HEK293 (cell line): ENCODE measurements around the gene GPSM1.

ENCODE experiments used
- CTCF ChIA-PET: fragments of 350-600 bp; formaldehyde crosslinking; extraction: SDS; loops from one replicate; lab custom pipeline; 2021; ENCODE audit warnings: antibody characterized with exemption; lab: Yijun Ruan, JAX
- POLR2A ChIA-PET: fragments of 300-600 bp; formaldehyde crosslinking; extraction: SDS; loops from one replicate; lab custom pipeline; 2020; ENCODE audit warnings: antibody characterized with exemption, inconsistent platforms; lab: Yijun Ruan, JAX
- H3K27ac ChIP-seq: fragments of 200-500 bp; sonication (Bioruptor generic); 2 replicates; pipeline ENCODE4 v1.5.1; 2014; ENCODE audit warnings: low read depth, low read length, control low read depth, inconsistent platforms; ENCODE audit errors: extremely low read depth
- H3K36me3 ChIP-seq, 2 experiments: fragments of 200-500 bp in 1 of 2; sonication (Bioruptor generic) in 1 of 2; 1 replicate in 1 of 2; 2 replicates in 1 of 2; pipeline ENCODE4 v1.5.1; 2014 to 2017; ENCODE audit warnings: inconsistent platforms in 2 of 2, low read length in 2 of 2; ENCODE audit not compliant: control insufficient read depth in 2 of 2, insufficient read depth in 1 of 2
- H3K4me1 ChIP-seq: fragments of 200-500 bp; sonication (Bioruptor generic); 2 replicates; pipeline ENCODE4 v1.5.1; 2014; ENCODE audit warnings: mild to moderate bottlenecking, low read length, inconsistent platforms; ENCODE audit not compliant: control insufficient read depth, insufficient read depth
- H3K4me3 ChIP-seq: 2 replicates; pipeline ENCODE4 v1.5.1; 2011; ENCODE audit warnings: low read depth, mild to moderate bottlenecking, control low read depth, low read length, moderate library complexity
- H3K9me3 ChIP-seq: fragments of 200-500 bp; sonication (Bioruptor generic); 2 replicates; pipeline ENCODE4 v1.5.1; 2014; ENCODE audit warnings: low read depth, low read length, inconsistent platforms; ENCODE audit not compliant: control insufficient read depth, insufficient read depth
- CTCF ChIP-seq: fragments of 450-650 bp; formaldehyde crosslinking; IDR thresholded peaks from 2 replicates; pipeline ENCODE4 v1.5.1; 2016; ENCODE audit warnings: missing biosample characterization, missing genetic modification characterization
- HIC1 ChIP-seq: fragments of 450-650 bp; formaldehyde crosslinking; IDR thresholded peaks from 2 replicates; pipeline ENCODE4 v1.5.1; 2016; ENCODE audit warnings: missing biosample characterization, missing genetic modification characterization
- HOXA7 ChIP-seq: sonication (generic); formaldehyde crosslinking; IDR thresholded peaks from 2 replicates; pipeline ENCODE4 v1.8.1; 2022; ENCODE audit warnings: missing genetic modification reagents, borderline replicate concordance
- KLF1 ChIP-seq: fragments of 450-650 bp; formaldehyde crosslinking; IDR thresholded peaks from 2 replicates; pipeline ENCODE4 v1.5.1; 2016; ENCODE audit warnings: missing biosample characterization, missing genetic modification characterization
- KLF16 ChIP-seq: fragments of 450-650 bp; formaldehyde crosslinking; IDR thresholded peaks from 2 replicates; pipeline ENCODE4 v1.5.1; 2017; ENCODE audit warnings: missing biosample characterization, missing genetic modification characterization
- PRDM2 ChIP-seq: fragments of 450-650 bp; formaldehyde crosslinking; IDR thresholded peaks from 2 replicates; pipeline ENCODE4 v1.5.1; 2016; ENCODE audit warnings: missing biosample characterization, missing genetic modification characterization, borderline replicate concordance
- REST ChIP-seq: fragments of 450-650 bp; formaldehyde crosslinking; IDR thresholded peaks from 2 replicates; pipeline ENCODE4 v1.5.1; 2016; ENCODE audit warnings: missing biosample characterization, missing genetic modification characterization
- ZBTB8A ChIP-seq: fragments of 450-650 bp; formaldehyde crosslinking; IDR thresholded peaks from 2 replicates; pipeline ENCODE4 v1.5.1; 2016; ENCODE audit warnings: missing biosample characterization, missing genetic modification characterization
- ZNF133 ChIP-seq: fragments of 450-650 bp; formaldehyde crosslinking; IDR thresholded peaks from 2 replicates; pipeline ENCODE4 v1.5.1; 2016; ENCODE audit warnings: missing biosample characterization, missing genetic modification characterization
- ZNF184 ChIP-seq: fragments of 450-650 bp; IDR thresholded peaks from 2 replicates; pipeline ENCODE4 v1.5.1; 2018; ENCODE audit warnings: missing biosample characterization, mild to moderate bottlenecking, missing genetic modification characterization
- ZNF324 ChIP-seq: fragments of 450-650 bp; formaldehyde crosslinking; IDR thresholded peaks from 2 replicates; pipeline ENCODE4 v1.5.1; 2016; ENCODE audit warnings: missing biosample characterization, missing genetic modification characterization
- ZNF391 ChIP-seq: fragments of 450-650 bp; formaldehyde crosslinking; IDR thresholded peaks from 2 replicates; pipeline ENCODE4 v1.5.1; 2016; ENCODE audit warnings: low read depth, missing biosample characterization, missing genetic modification characterization, borderline replicate concordance
- ZNF423 ChIP-seq: fragments of 450-650 bp; formaldehyde crosslinking; IDR thresholded peaks from 2 replicates; pipeline ENCODE4 v1.5.1; 2016; ENCODE audit warnings: missing biosample characterization, missing genetic modification characterization
- ZNF561 ChIP-seq: fragments of 450-650 bp; IDR thresholded peaks from 2 replicates; pipeline ENCODE4 v1.5.1; 2018; ENCODE audit warnings: missing biosample characterization, missing genetic modification characterization, borderline replicate concordance
- ZNF626 ChIP-seq: fragments of 450-650 bp; sonication (Bioruptor Pico); formaldehyde crosslinking; IDR thresholded peaks from 2 replicates; pipeline ENCODE4 v1.5.1; 2018; ENCODE audit warnings: missing biosample characterization, missing genetic modification characterization, inconsistent platforms
- ZNF645 ChIP-seq: fragments of 450-650 bp; formaldehyde crosslinking; IDR thresholded peaks from 2 replicates; pipeline ENCODE4; 2016; ENCODE audit warnings: missing biosample characterization, missing genetic modification characterization
- ZNF677 ChIP-seq: fragments of 450-650 bp; IDR thresholded peaks from 2 replicates; pipeline ENCODE4 v1.5.0; 2018; ENCODE audit warnings: missing biosample characterization, mild to moderate bottlenecking, missing genetic modification characterization, moderate library complexity

Gene GPSM1

GRCh38 chr9:136363949-136364748 lies 36.8 kb downstream of the GPSM1 start:
- TF ChIP-seq REST (tag by site-specific recombination) (no peak), ZNF645 (tag by site-specific recombination) (no peak), ZNF561 (tag by site-specific recombination) (0 out of 2 replicates have a peak, but pooled peaks have one; percentile 14), HOXA7 (no peak), PRDM2 (tag by site-specific recombination) (peak; percentile 67; the same call in 1 of the 2 replicates), KLF16 (tag by site-specific recombination) (no peak), HIC1 (0 out of 2 replicates have a peak, but pooled peaks have one; percentile 38), ZNF677 (tag by site-specific recombination) (no peak), ZNF184 (no peak), ZNF626 (tag by site-specific recombination) (no peak), ZNF324 (0 out of 2 replicates have a peak, but pooled peaks have one; percentile 21), KLF1 (no peak), ZBTB8A (tag by site-specific recombination) (no peak), ZNF423 (tag by site-specific recombination) (peak; percentile 84; the same call in 1 of the 2 replicates), ZNF391 (tag by site-specific recombination) (0 out of 2 replicates have a peak, but pooled peaks have one; percentile 50), CTCF (0 out of 2 replicates have a peak, but pooled peaks have one; percentile 1), ZNF133 (tag by site-specific recombination) (0 out of 2 replicates have a peak, but pooled peaks have one; percentile 25)
- TF ChIP-seq, all 188 proteins: peak for 8
- Histone ChIP-seq H3K36me3 (no peaks in the 10 kb centered on the region), H3K4me3 (no peak overlapping the region), H3K4me1 (no peaks in the 10 kb centered on the region; the same call in 1 of the 2 replicates), H3K9me3 (no peaks in the 10 kb centered on the region), H3K27ac (peak overlapping the region; percentile 95; the same call in 1 of the 2 replicates)
- ChIA-PET POLR2A (interaction anchor here (0.6 to 3.4 kb wide), 15 partner anchors 8 to 859 kb away, joined by 3 to 45 read pairs (median 7); no protein-coding TSS in a partner anchor), CTCF (interaction anchor here (0.5 to 2.2 kb wide), 21 partner anchors 8 to 452 kb away, joined by 3 to 16 read pairs (median 4); no protein-coding TSS in a partner anchor)
